Duodenal mucosa (tissue), 2 donors: Measurements from ENCODE around the gene TMEM120B.
A peak's percentile ranks its signal among the peaks of the same experiment; 100 is the strongest.

ENCODE experiments used
- H3K27ac ChIP-seq: one replicate; pipeline ENCODE4 v1.7.0; 2013; ENCODE audit warnings: low read depth, low read length
- H3K27me3 ChIP-seq, 2 donors: one replicate each; pipeline ENCODE4 v1.7.0; 2013; ENCODE audit warnings: low read length in 2 of 2, control low read depth in 1 of 2; ENCODE audit not compliant: insufficient read depth in 2 of 2, control insufficient read depth in 1 of 2
- H3K36me3 ChIP-seq, 2 donors: one replicate each; pipeline ENCODE4 v1.7.0; 2013; ENCODE audit warnings: low read length in 2 of 2, control low read depth in 1 of 2; ENCODE audit not compliant: insufficient read depth in 2 of 2, control insufficient read depth in 1 of 2
- H3K4me1 ChIP-seq, 2 donors: one replicate each; pipeline ENCODE4 v1.7.0; 2013; ENCODE audit warnings: low read length in 2 of 2, control low read depth in 1 of 2; ENCODE audit not compliant: insufficient read depth in 2 of 2, control insufficient read depth in 1 of 2
- H3K4me3 ChIP-seq, 2 donors: one replicate each; pipeline ENCODE4 v1.7.0; 2013; ENCODE audit warnings: low read length in 2 of 2, low read depth in 1 of 2
- H3K9ac ChIP-seq, 2 donors: one replicate each; pipeline ENCODE4 v1.7.0; 2013; ENCODE audit warnings: low read length in 2 of 2, low read depth in 1 of 2
- H3K9me3 ChIP-seq, 2 donors: one replicate each; pipeline ENCODE4 v1.7.0; 2013; ENCODE audit warnings: low read length in 2 of 2, control low read depth in 1 of 2; ENCODE audit not compliant: control insufficient read depth in 1 of 2

TMEM120B gene

GRCh38 chr12:121794534-121795033, 82.0 kb downstream of the TMEM120B start:
- Histone ChIP-seq H3K9ac (peak overlapping the region; percentile 73 to 83), H3K27ac (peak overlapping the region; percentile 83), H3K27me3 (no peaks in the 10 kb centered on the region), H3K4me1 (peaks cover 67 to 78% of the 10 kb centered on the region in 2 donors), H3K9me3 (no peaks in the 10 kb centered on the region), H3K36me3 (peaks cover 6 to 7% of the 10 kb centered on the region in 2 donors), H3K4me3 (peak overlapping the region; percentile 38 to 64)

DNA sequence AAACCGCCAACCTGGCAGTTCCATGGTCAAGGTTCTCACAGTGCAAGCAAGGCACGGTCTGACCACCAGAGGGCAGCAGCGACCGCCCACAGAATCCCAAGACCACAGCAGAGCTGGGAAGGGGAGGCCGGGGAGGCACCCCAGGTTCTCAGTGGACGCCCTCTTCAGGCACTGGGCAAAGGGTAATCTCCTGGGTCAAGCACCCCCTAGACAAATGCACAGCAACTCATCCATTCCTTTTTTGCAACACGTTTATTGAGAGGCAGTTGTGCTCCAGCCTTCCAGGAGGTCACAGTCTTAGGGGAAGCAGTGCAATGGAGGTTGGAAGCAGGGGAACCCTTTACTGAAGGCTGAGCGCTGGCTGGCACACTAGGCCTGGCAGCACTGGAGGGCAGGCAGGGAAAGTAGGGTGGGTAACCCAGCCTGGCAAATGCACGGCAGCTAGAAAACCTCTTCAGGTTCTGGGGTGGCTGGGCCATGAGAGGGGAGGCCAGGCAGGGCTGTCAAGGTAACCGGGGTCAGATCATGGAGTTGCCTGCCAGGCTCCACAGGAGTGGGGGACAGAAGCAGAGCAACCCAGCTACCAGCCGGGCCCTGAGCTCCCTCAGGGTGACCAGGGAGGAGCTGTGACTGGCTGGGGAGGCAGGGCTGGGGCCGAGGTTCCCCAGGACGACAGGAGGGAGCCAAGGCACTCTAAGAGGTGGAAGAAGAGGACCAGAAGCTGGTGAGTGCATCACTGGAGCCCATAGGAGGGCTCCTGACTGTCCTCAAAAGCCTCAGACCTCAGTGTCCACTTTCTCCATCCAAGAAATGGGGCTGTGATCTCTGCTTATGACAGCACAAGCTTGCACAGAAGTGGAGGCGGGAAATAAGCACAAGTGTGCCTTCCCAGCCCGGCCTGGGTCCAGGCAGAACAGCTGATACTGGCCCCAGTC, 82.7 kb downstream of the TMEM120B start:
- H3K27ac ChIP-seq: peak overlapping the region; percentile 83
- peak overlapping the region; percentile 73 to 83 for H3K9ac ChIP-seq
- H3K4me1 ChIP-seq: peaks cover 63 to 77% of the 10 kb centered on the region in 2 donors
- peak overlapping the region; percentile 38 to 64 for H3K4me3 ChIP-seq
- peaks cover 6 to 7% of the 10 kb centered on the region in 2 donors for H3K36me3 ChIP-seq
- no peaks in the 10 kb centered on the region for H3K27me3 ChIP-seq
- no peaks in the 10 kb centered on the region for H3K9me3 ChIP-seq

DNA sequence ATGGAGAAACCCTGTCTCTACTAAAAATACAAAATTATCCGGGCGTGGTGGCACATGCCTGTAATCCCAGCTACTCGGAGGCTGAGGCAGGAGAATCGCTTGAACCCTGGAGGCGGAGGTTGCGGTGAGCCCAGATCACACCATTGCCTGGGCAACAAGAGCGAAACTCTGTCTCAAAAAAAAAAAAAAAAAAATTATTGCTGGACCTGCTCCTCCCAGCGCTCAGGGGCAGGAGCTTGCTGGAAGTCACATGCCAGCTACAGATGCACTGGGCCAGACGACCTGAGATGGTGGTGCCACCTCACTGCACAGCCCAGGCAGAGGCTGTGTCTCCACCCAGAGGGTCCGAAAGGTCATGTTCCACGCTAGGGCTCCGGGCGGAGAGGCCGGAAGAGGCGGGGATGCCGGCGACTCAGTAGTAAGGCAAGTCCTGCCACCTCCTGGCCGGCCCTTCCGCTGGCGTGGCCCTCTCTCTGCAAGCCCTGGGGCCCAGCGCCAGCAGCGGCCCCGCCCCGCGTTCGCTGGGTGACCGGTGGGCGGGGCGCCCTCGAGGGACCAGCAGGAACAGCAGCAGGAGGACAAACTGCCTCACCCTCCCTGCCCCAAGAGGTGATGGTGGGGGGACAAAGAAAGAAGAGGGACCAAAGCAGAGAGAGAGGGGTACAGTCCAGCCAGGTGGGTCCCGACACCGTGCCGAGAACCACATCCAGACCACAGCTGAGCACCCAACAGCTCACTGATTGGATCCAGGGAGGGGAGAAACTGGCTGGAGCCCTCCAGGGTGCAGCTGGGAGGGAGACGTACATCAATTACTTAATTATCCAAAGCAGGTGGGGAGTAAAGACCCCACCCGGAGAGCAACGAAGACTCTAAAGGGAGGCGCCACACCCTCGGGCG, 84.6 kb downstream of the TMEM120B start:
- peaks cover 6 to 7% of the 10 kb centered on the region in 2 donors for H3K36me3 ChIP-seq
- H3K9ac ChIP-seq: peak overlapping the region; percentile 76 to 86
- H3K4me3 ChIP-seq: peak overlapping the region; percentile 51 to 87
- no peaks in the 10 kb centered on the region for H3K27me3 ChIP-seq
- no peaks in the 10 kb centered on the region for H3K9me3 ChIP-seq
- H3K4me1 ChIP-seq: peaks cover 53 to 64% of the 10 kb centered on the region in 2 donors
- H3K27ac ChIP-seq: peak overlapping the region; percentile 100

GRCh38 chr12:121797937-121798786, 85.6 kb downstream of the TMEM120B start:
- Histone ChIP-seq H3K4me3 (peak overlapping the region; percentile 51 to 87), H3K4me1 (peaks cover 46 to 54% of the 10 kb centered on the region in 2 donors), H3K27me3 (no peaks in the 10 kb centered on the region)

DNA sequence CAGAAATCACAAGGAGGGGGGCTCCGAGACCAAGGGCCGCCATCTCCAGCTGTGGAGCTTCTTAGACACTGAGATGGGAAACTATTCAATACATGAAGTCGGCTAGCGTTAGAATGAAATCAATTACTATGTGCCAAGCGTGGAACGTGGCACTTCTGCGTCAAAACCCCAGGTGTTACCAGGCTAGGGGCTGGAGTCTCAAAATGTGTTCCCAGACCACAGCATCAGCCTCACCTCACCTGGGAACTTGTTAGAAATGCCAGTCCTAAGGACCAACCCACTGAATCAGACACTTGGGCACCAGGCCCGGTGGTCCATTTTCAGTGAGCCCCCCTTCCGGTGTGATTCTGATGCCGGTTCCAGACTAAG, 86.2 kb downstream of the TMEM120B start:
- Histone ChIP-seq H3K4me3 (peak overlapping the region; percentile 51 to 87), H3K27me3 (no peaks in the 10 kb centered on the region), H3K27ac (peak overlapping the region; percentile 100), H3K36me3 (peaks cover 6 to 7% of the 10 kb centered on the region in 2 donors), H3K9me3 (no peaks in the 10 kb centered on the region), H3K9ac (peak overlapping the region; percentile 76 to 86), H3K4me1 (peaks cover 46 to 50% of the 10 kb centered on the region in 2 donors)

More at GRCh38 chr12:121797937-121798786, 85.6 kb downstream of the TMEM120B start:
- Histone ChIP-seq H3K9me3 (no peaks in the 10 kb centered on the region), H3K36me3 (peaks cover 6 to 7% of the 10 kb centered on the region in 2 donors), H3K9ac (peak overlapping the region; percentile 76 to 86), H3K27ac (peak overlapping the region; percentile 100)

GRCh38 chr12:121799156-121799841, 86.7 kb downstream of the TMEM120B start:
- H3K27ac ChIP-seq: peak overlapping the region; percentile 100
- peaks cover 6 to 7% of the 10 kb centered on the region in 2 donors for H3K36me3 ChIP-seq
- no peaks in the 10 kb centered on the region for H3K9me3 ChIP-seq
- peaks cover 45% of the 10 kb centered on the region in 2 donors for H3K4me1 ChIP-seq
- H3K9ac ChIP-seq: peak overlapping the region; percentile 86 to 98
- H3K4me3 ChIP-seq: peak overlapping the region; percentile 68 to 87
- no peaks in the 10 kb centered on the region for H3K27me3 ChIP-seq

GRCh38 chr12:121799842-121800693, 87.5 kb downstream of the TMEM120B start:
- no peaks in the 10 kb centered on the region for H3K9me3 ChIP-seq
- H3K27me3 ChIP-seq: no peaks in the 10 kb centered on the region
- peaks cover 38% of the 10 kb centered on the region in 2 donors for H3K4me1 ChIP-seq
- H3K36me3 ChIP-seq: peaks cover 6 to 7% of the 10 kb centered on the region in 2 donors
- H3K27ac ChIP-seq: peak overlapping the region; percentile 100
- peak overlapping the region; percentile 77 to 98 for H3K9ac ChIP-seq
- peak overlapping the region; percentile 68 to 87 for H3K4me3 ChIP-seq

- Histone ChIP-seq H3K9me3 (no peaks in the 10 kb centered on the region), H3K4me3 (peak overlapping the region; percentile 75 to 87), H3K9ac (peak overlapping the region; percentile 98 to 99), H3K4me1 (peaks cover 33% of the 10 kb centered on the region in 2 donors), H3K27me3 (no peaks in the 10 kb centered on the region), H3K36me3 (peaks cover 4 to 6% of the 10 kb centered on the region in 2 donors), H3K27ac (peak overlapping the region; percentile 100)
These were observed 88.4 kb downstream of the TMEM120B start for GRCh38 chr12:121800694-121801594.
